Measurements from ENCODE around the gene PTCD2.
"Not testable (repeated sequence)": the region's sequence is repeated elsewhere in the genome, so short reads cannot be mapped to it uniquely, and the experiment has no call there.

The PTCD2 gene

GRCh38 chr5:72307573-72307967, 12.6 kb upstream of the PTCD2 start:
- TF ChIP-seq CTCF (IDR thresholded peaks at IDR 0.05; ENCODE audit: low read depth, low read length, missing control alignments): no peak
- Histone ChIP-seq H3K4me3 (ENCODE audit: low read depth, low read length) (peak overlapping the region; percentile 77), H3K27me3 (replicated peaks) (no peaks in the 10 kb centered on the region), H3K36me3 (replicated peaks) (peaks cover 11% of the 10 kb centered on the region), H3K27ac (peak overlapping the region; percentile 96)
- in situ Hi-C loops (cut with HindIII; ENCODE audit: low pct_ligation_motif_present, low sequenced_read_pairs): no loop called here
- DNase-seq: no peak

- in situ Hi-C loops (cut with HindIII; ENCODE audit: low pct_ligation_motif_present, low sequenced_read_pairs): no loop called here
- Histone ChIP-seq H3K36me3 (replicated peaks) (peaks cover 14% of the 10 kb centered on the region), H3K27ac (peak overlapping the region; percentile 96), H3K27me3 (replicated peaks) (no peaks in the 10 kb centered on the region), H3K4me3 (ENCODE audit: low read depth, low read length) (peak overlapping the region; percentile 77)
- peak; percentile 77 for TF ChIP-seq CTCF (IDR thresholded peaks at IDR 0.05; ENCODE audit: low read depth, low read length, missing control alignments)
- peak; percentile 96 for DNase-seq
Observed at GRCh38 chr5:72307968-72308852, 12.0 kb upstream of the PTCD2 start.

DNA sequence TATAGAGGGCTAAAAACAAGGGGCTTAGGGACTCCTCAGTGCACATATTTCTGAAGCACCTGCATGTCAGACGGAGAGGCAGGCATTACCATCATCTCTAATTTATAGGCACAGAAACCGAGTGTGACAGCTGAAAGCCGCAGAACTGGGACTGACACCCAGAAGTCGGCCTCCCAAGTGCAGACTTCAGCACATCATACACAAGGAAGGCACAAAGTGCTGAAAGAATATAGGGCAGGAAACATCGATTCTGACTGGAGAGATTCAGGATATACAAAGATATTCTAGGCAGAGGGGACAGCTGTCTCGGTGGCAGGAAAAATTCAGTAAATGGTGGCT, 11.4 kb upstream of the PTCD2 start:
- in situ Hi-C loops (cut with HindIII; ENCODE audit: low pct_ligation_motif_present, low sequenced_read_pairs): no loop called here
- TF ChIP-seq CTCF (IDR thresholded peaks at IDR 0.05; ENCODE audit: low read depth, low read length, missing control alignments): no peak
- Histone ChIP-seq H3K36me3 (replicated peaks) (peaks cover 14% of the 10 kb centered on the region), H3K27ac (peak overlapping the region; percentile 96), H3K27me3 (replicated peaks) (no peaks in the 10 kb centered on the region), H3K4me3 (ENCODE audit: low read depth, low read length) (no peak overlapping the region)
- DNase-seq: no peak

- no peak for TF ChIP-seq CTCF (IDR thresholded peaks at IDR 0.05; ENCODE audit: low read depth, low read length, missing control alignments)
- Histone ChIP-seq H3K27ac (no peak overlapping the region), H3K36me3 (replicated peaks) (peaks cover 14% of the 10 kb centered on the region), H3K4me3 (ENCODE audit: low read depth, low read length) (no peak overlapping the region), H3K27me3 (replicated peaks) (no peaks in the 10 kb centered on the region)
- in situ Hi-C loops (cut with HindIII; ENCODE audit: low pct_ligation_motif_present, low sequenced_read_pairs): no loop called here
- DNase-seq: no peak
Observed at GRCh38 chr5:72313141-72313540, 7.0 kb upstream of the PTCD2 start.

GRCh38 chr5:72314571-72315172, 5.5 kb upstream of the PTCD2 start:
- in situ Hi-C loops (cut with HindIII; ENCODE audit: low pct_ligation_motif_present, low sequenced_read_pairs): no loop called here
- Histone ChIP-seq H3K27ac (no peak overlapping the region), H3K4me3 (ENCODE audit: low read depth, low read length) (no peak overlapping the region), H3K27me3 (replicated peaks) (no peaks in the 10 kb centered on the region), H3K36me3 (replicated peaks) (peaks cover 12% of the 10 kb centered on the region)
- peak; percentile 42 for TF ChIP-seq CTCF (IDR thresholded peaks at IDR 0.05; ENCODE audit: low read depth, low read length, missing control alignments)
- DNase-seq: peak; percentile 81

DNA sequence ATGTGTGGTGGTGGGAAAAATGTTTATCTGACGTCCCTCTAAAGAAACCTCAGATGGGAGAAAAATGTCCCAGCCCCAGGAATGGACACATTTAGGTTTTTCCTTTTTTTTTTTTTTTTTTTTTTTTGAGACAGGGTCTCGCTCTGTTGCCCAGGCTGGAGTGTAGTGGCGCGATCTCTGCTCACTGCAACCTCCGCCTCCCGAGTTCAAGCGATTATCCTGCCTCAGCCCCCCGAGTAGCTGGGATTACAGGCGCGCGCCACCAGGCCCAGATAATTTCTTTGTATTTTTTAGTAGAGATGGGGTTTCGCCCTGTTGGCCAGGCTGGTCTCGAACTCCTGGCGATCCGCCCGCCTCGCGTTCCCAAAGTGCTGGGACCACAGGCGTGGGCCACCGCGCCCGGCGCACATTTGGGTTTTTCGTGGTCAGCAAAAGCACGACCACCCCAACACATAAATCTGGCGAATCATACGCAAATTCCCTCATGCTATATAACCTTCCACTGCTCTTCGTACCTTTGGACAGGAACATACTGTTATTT, 668 bp upstream of the PTCD2 start:
- in situ Hi-C loops (cut with HindIII; ENCODE audit: low pct_ligation_motif_present, low sequenced_read_pairs); H3K27me3 ChIP-seq (replicated peaks); H3K36me3 ChIP-seq (replicated peaks): not testable (repeated sequence)
- peak; percentile 11 for DNase-seq
- Histone ChIP-seq H3K27ac (peak overlapping the region; percentile 28), H3K4me3 (ENCODE audit: low read depth, low read length) (peak overlapping the region; percentile 69)
